Motor neuron (in vitro differentiated cells): ENCODE data around the gene CHMP5. TPM values are rescaled to one million over a fixed set of nuclear protein-coding genes. Genes with fewer than 3 reads are reported as not detected.
A peak's percentile ranks its signal among the peaks of the same experiment; 100 is the strongest.

ENCODE experiments used
- ATAC-seq, 8 experiments: fragments of 200-7000 bp; cut with Tn5 transposase; replicated peaks in 6 of 8; 2 replicates each; pipeline ENCODE4 v1.8.0; 2021; ENCODE audit warnings: mild to moderate bottlenecking in 8 of 8, moderate library complexity in 8 of 8
- H3K27ac ChIP-seq, 2 donors: fragments of 250-450 bp; sonication (Bioruptor Pico); 2 replicates each; pipeline ENCODE4 v1.9.0; 2021; ENCODE audit warnings: antibody characterized with exemption in 2 of 2, mild to moderate bottlenecking in 2 of 2, moderate library complexity in 1 of 2
- H3K4me1 ChIP-seq, 2 donors: fragments of 250-450 bp; sonication (Bioruptor Pico); replicated peaks in 1 of 2; 2 replicates each; pipeline ENCODE4 v1.6.1; 2021; ENCODE audit warnings: antibody characterized with exemption in 2 of 2, mild to moderate bottlenecking in 2 of 2, moderate library complexity in 1 of 2
- H3K4me3 ChIP-seq, 5 donors: fragments of 250-450 bp; sonication (Bioruptor Pico); 2 replicates each; pipeline ENCODE4 v1.9.0; 2021; ENCODE audit warnings: antibody characterized with exemption in 5 of 5, mild to moderate bottlenecking in 5 of 5, moderate library complexity in 4 of 5
- WGBS, 10 experiments: fragments of 450-650 bp; shearing (Covaris generic); methylation state at CpG; one replicate each; pipeline ENCODE4 v1.0.0; 2022; 5-methylcytosine and 5-hydroxymethylcytosine counted together
- in situ Hi-C, 9 experiments: fragments of 400-800 bp; cut with MboI; loops; one replicate each; pipeline ENCODE4 v1.15.0; 2021; ENCODE audit warnings: low sequenced_read_pairs in 9 of 9, low pct_unique_long_range_greater_than_20kb in 2 of 9; ENCODE audit not compliant: unreplicated experiment in 9 of 9
- total RNA-seq, 8 experiments: library from RNA; unstranded; fragments of 300-600 nt; gene quantifications; 2 replicates each; pipeline versions ENCODE4 v1.2.3 to v1.2.4, GENCODE V29; 2022

Gene CHMP5
- total RNA-seq, 8 experiments from 2014 or later, result 65.7 to 130 (median 93.4) TPM

DNA sequence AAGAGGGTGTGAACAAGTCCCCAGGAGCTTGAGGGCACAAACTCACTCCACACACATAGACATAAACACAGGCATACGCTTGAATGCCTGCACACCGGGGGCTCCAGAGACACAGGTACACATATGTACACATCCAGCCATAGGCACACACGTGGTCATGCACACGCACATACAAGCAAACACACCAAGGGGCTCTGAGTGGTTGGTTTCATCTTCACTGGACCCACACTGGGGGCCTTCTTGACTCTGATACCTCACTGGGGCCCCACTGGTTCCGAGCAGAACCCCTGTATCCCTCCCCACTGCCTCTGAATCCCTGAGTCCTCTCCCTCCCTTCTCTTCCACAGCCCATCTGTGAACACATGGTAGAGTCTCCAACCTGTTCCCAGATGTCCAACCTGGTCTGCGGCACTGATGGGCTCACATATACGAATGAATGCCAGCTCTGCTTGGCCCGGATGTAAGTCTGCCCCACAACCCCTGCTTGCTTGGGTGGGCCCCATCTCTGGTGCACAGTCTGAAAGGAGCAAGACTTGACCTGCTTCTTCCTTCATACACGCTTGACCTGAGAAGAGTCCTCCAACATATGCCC, 18.5 kb upstream of the CHMP5 start:
- Histone ChIP-seq H3K27ac (no peak overlapping the region), H3K4me3 (no peak overlapping the region), H3K4me1 (no peaks in the 10 kb centered on the region)
- WGBS, 10 experiments, result 71 to 100% (median 95%) methylated on average over 1 to 7 of the region's 9 CpGs; no CpG with 5 or more reads in 4 of the 10 experiments
- in situ Hi-C loops, result loop anchor here in 1 of 9 experiments (25.0 kb wide), 1 partner anchor 159 kb away; the partner anchor contains the start of gene SMU1
- no peak for ATAC-seq

GRCh38 chr9:33248606-33249005, 16.2 kb upstream of the CHMP5 start:
- Histone ChIP-seq H3K27ac (no peak overlapping the region), H3K4me3 (no peak overlapping the region), H3K4me1 (no peaks in the 10 kb centered on the region)
- in situ Hi-C loops, result loop anchor here in 1 of 9 experiments (25.0 kb wide), 1 partner anchor 161 kb away; the partner anchor contains the start of gene SMU1
- whole genome bisulfite sequencing, 10 experiments, result 80 to 100% (median 100%) methylated on average over 1 to 2 of the region's 3 CpGs; no CpG with 5 or more reads in 7 of the 10 experiments
- ATAC-seq, result no peak

GRCh38 chr9:33249087-33249658, 15.7 kb upstream of the CHMP5 start:
- 10 to 90% (median 70%) methylated on average over 1 to 6 of the region's 6 CpGs; no CpG with 5 or more reads in 3 of the 10 experiments for WGBS, 10 experiments
- Histone ChIP-seq H3K27ac (no peak overlapping the region), H3K4me1 (no peaks in the 10 kb centered on the region), H3K4me3 (no peak overlapping the region)
- in situ Hi-C loops, result loop anchor here in 1 of 9 experiments (25.0 kb wide), 1 partner anchor 162 kb away; the partner anchor contains the start of gene SMU1
- peak in 1 of 8 experiments; percentile 6 for ATAC-seq

GRCh38 chr9:33249983-33250382, 14.9 kb upstream of the CHMP5 start:
- ATAC-seq, result no peak
- in situ Hi-C loops, result loop anchor here in 1 of 9 experiments (25.0 kb wide), 1 partner anchor 163 kb away; the partner anchor contains the start of gene SMU1

GRCh38 chr9:33250458-33250995, 14.3 kb upstream of the CHMP5 start:
- in situ Hi-C loops, result no loop called here
- Histone ChIP-seq H3K27ac (no peak overlapping the region), H3K4me1 (no peaks in the 10 kb centered on the region), H3K4me3 (no peak overlapping the region)
- peak in 5 of 8 experiments; percentile 37 to 85 (median 68) for ATAC-seq
- WGBS, 10 experiments, result 0 to 100% (median 50%) methylated on average over 1 of the region's 1 CpG; no CpG with 5 or more reads in 5 of the 10 experiments

More at GRCh38 chr9:33249983-33250382, 14.9 kb upstream of the CHMP5 start:
- no peaks in the 10 kb centered on the region for H3K4me1 ChIP-seq
- no peak overlapping the region for H3K4me3 ChIP-seq
- H3K27ac ChIP-seq, result no peak overlapping the region
- whole genome bisulfite sequencing, 10 experiments, result 88 to 100% (median 100%) methylated on average over 1 to 2 of the region's 2 CpGs; no CpG with 5 or more reads in 5 of the 10 experiments

DNA sequence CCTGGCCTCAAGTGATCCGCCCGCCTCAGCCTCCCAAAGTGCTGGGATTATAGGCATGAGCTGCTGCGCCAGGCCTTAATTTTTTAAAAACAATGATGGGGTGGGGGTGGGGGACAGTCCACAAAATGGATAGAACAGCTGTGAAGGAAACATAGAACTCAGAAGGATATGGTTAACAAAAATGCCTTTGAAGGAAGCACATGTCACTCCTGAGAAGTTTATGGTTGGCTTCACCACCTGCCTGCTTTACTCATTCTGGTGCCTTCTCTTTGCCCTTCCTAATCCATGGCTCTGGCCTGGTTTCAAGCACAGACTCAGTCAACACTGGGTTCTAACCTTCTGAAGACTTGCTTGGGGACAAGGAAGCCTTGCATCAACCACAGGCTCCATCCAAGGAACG, 10.6 kb upstream of the CHMP5 start:
- in situ Hi-C loops, result no loop called here
- no peaks in the 10 kb centered on the region for H3K4me1 ChIP-seq
- no peak for ATAC-seq
- H3K4me3 ChIP-seq, result no peak overlapping the region
- WGBS, 10 experiments, result 93 to 100% (median 100%) methylated on average over 1 to 3 of the region's 4 CpGs; no CpG with 5 or more reads in 4 of the 10 experiments
- no peak overlapping the region for H3K27ac ChIP-seq

DNA sequence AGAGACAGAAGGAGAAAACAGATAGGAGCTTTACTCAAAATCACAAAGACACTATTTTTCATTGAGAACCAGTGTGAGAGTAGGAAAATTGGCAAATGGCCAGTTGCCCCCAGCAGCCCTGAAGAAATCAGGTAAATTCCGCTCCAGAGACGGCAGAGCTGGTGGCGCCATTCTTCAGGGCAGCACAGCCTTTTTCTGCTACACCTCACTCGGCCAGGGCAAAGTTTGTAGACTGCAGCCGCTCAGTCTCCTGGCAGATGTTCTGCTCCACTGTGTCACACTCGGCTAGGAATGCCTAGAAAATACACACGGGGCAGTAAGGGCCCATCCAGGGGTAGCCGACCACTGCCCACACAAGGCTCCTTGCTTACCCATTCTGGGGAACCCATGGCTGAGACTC, 9.8 kb upstream of the CHMP5 start:
- no peak overlapping the region for H3K27ac ChIP-seq
- 60 to 100% (median 98%) methylated on average over 1 to 7 of the region's 8 CpGs; no CpG with 5 or more reads in 4 of the 10 experiments for WGBS, 10 experiments
- no peak overlapping the region for H3K4me3 ChIP-seq
- no peaks in the 10 kb centered on the region for H3K4me1 ChIP-seq
- ATAC-seq, result no peak
- in situ Hi-C loops, result no loop called here

DNA sequence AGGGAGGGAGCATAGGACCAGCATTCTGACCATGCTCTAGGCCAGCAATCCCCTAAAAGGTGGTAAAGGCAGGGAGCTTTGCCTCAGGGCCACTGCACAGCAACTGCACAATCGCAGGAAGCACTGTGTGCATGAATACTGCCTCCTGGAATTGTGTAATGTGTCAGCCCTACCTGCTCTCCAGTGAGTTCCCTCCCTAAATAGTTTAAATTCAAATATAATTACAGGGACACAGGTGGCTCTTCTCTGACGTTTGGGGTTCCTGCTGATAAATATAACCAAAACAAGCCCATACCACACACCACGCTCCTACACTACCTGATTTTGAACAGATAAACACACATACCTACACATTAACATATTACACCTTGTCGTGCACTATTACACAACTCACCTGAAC, 9.4 kb upstream of the CHMP5 start:
- Histone ChIP-seq H3K27ac (no peak overlapping the region), H3K4me3 (no peak overlapping the region), H3K4me1 (no peaks in the 10 kb centered on the region)
- in situ Hi-C loops, result no loop called here
- ATAC-seq, result no peak
- 50 to 100% (median 86%) methylated on average over 1 to 4 of the region's 4 CpGs; no CpG with 5 or more reads in 1 of the 10 experiments for WGBS, 10 experiments

GRCh38 chr9:33256236-33256635, 8.6 kb upstream of the CHMP5 start:
- no peak for ATAC-seq
- in situ Hi-C loops, result no loop called here
- 81 to 100% (median 100%) methylated on average over 1 to 2 of the region's 2 CpGs; no CpG with 5 or more reads in 5 of the 10 experiments for WGBS, 10 experiments
- no peaks in the 10 kb centered on the region for H3K4me1 ChIP-seq
- H3K27ac ChIP-seq, result no peak overlapping the region
- H3K4me3 ChIP-seq, result no peak overlapping the region

DNA sequence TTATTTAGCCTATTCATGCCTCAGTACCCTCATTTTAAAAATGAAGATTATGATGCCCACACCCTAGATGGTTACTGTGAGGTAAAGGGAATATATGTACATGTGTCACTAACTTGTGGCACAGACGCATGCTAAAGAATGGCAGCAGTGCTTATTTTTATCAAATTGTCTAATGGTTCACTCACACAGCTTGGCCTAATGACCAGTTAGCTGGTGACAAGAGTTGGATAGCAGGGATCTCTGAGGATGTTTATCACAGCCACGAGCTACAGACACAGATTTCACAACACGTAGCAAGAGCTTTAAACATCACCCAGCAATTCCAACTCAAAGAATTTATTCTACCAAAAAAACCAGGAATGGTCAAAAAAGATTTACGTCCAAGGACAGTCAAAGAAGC, 7.6 kb upstream of the CHMP5 start:
- ATAC-seq, result no peak
- in situ Hi-C loops, result no loop called here
- no peaks in the 10 kb centered on the region for H3K4me1 ChIP-seq
- H3K27ac ChIP-seq, result no peak overlapping the region
- WGBS, 10 experiments, result 75 to 100% (median 99%) methylated on average over 1 to 4 of the region's 4 CpGs
- no peak overlapping the region for H3K4me3 ChIP-seq

DNA sequence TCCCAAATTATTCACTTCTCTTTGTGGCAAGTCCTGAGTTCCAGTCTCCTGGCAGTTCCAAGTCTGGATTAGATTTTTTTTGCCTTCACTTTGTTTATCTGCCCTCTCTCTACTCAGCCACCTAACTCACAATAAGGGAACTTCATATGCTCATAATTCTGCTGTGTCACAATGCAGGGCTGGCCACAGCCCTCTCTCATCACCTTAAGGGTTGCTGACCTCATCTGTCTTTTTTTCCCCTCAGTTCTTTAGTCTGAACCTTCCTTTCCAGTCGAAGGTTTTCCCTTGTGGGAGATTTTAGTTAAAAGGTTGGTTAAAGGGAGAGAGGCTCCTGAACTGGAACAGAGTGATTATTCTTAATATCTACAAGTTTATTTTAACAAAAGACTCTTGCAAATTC, 4.5 kb upstream of the CHMP5 start:
- no peak for ATAC-seq
- in situ Hi-C loops, result no loop called here
- Histone ChIP-seq H3K4me3 (no peak overlapping the region), H3K4me1 (peaks cover 0 to 5% of the 10 kb centered on the region in 2 donors), H3K27ac (no peak overlapping the region)
- 27 to 100% (median 87%) methylated on average over 1 of the region's 1 CpG; no CpG with 5 or more reads in 4 of the 10 experiments for WGBS, 10 experiments

DNA sequence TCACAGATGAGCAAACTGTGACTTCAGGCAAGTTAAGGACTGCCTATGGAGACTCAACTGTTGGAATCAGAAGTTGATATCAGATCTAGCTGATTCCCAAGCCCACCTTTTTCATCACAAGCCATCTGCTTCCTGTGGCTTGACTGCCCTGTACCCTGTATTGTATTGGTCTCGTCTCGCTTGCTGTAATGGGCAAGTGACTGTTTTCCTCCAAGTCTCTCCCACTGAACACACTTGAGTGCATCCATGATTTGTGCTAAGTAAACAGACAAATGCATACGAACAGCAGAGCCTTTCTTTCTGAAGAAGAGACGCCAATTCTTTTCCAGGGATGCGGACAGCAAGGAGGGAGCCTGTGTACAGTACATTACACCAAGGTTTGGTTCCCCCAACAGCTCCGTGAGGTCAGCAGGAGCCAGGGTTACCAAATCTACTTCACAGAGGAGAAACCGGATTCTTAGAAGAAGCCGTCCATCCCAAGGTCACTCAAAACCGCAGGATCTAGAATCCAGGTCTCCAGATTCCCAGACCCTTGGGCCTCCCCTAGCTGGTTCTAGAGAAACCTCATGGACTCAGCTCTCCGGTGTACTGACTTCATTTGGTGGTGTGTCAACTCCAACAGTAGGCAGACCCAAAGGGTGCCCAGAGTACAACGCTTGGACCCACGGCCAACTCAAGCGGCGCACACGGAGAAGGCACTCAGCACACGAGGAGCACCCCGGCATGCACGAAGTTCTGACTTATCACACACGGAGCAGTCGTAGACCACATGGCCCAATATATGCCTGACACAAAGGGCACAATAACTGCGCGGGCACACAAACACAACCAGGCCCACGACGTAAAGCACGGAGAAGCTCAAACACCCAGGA, 1.5 kb upstream of the CHMP5 start:
- Histone ChIP-seq H3K27ac (no peak overlapping the region), H3K4me1 (peaks cover 6 to 11% of the 10 kb centered on the region in 2 donors), H3K4me3 (peak overlapping the region; percentile 52 to 97 (median 64))
- peak in 7 of 8 experiments; percentile 0 to 9 (median 4) for ATAC-seq
- 0 to 17% (median 0%) methylated on average over 1 to 18 of the region's 25 CpGs; no CpG with 5 or more reads in 2 of the 10 experiments for WGBS, 10 experiments
- in situ Hi-C loops, result no loop called here
